HG03439 (cell line): ENCODE results near the gene THADA.

Source experiments
- ATAC-seq: cut with Tn5 transposase; IDR thresholded peaks from one replicate; pipeline ENCODE4 v1.9.1; 2021; ENCODE audit warnings: mild to moderate bottlenecking, moderate library complexity; ENCODE audit not compliant: unreplicated experiment

THADA gene

DNA sequence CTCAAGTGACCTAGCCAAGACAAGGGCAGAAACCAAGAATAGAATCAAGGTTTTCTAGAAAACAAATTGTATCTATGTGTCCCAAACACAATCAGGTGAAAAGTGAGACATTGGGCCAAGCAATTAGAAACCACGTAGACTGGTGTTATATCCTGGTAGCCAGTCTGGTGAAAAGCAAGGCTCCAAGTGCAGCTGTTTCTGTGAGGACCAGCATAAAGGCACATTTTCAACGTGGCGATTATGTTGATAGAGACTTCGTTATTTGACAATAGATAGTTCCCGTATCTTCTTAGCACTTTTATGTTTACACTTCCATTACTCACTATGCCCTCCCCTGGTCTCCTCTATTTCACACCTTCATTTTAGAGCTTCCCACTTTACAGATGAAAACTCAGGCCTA is 266.2 kb downstream of the THADA start:
- ATAC-seq: no peak

DNA sequence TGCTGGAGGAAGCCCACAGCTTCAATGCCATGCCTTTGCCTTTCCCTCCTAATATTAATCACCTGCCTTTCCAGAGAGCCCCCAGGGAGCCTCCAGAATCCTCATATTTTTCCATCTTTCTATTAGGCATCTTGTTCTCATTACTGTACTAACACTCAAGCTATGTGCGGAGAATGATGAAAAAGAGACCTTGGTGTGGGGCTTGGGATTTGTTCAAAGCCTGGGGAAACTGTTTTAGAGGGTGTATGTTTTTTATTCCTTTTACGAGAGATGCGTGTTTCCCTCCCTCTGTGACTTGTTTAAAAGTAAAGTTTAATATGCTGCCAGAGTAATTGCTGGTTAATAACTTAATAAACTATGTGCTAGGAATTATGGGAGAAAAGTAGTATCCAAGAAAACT is 267.0 kb downstream of the THADA start:
- no peak for ATAC-seq

DNA sequence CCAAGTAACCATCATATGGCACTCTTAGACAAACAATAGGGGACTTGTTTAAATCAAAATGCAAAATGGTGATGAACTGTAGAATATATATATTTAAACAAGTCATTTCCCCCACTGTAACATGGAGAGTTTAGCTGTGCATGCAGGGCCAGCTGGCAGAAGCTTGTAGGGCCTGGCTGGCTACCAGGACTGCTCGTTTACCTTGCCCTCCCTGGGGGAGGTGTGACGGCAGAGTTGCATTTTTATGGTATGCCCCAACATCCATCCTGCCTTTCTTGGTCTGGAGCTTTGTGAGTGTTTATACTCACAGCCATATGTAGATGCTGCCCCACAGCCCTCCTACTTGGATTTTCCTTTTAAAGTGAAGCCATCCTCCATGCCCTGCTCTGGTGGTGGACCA is 267.7 kb downstream of the THADA start:
- no peak for ATAC-seq

DNA sequence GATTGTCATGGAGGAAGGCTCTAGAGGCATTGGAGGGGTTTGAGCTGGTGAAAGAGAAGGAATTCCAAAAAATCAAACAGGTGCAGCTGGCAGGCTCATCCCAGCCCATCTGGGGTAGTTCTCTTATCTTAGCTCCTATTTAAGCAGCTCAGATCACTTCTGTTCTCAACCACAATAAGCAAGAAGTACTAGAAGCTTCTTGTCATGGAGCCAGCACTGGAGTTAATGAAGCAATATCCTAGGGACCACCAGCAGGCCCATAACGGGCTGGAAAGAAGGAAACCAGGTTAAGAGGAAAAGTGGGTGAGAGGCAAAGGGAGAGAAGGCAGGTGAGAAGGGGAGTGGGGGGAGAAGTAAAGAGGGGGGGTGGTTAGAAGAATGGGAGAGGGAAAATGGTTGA is 268.7 kb downstream of the THADA start:
- no peak for ATAC-seq

DNA sequence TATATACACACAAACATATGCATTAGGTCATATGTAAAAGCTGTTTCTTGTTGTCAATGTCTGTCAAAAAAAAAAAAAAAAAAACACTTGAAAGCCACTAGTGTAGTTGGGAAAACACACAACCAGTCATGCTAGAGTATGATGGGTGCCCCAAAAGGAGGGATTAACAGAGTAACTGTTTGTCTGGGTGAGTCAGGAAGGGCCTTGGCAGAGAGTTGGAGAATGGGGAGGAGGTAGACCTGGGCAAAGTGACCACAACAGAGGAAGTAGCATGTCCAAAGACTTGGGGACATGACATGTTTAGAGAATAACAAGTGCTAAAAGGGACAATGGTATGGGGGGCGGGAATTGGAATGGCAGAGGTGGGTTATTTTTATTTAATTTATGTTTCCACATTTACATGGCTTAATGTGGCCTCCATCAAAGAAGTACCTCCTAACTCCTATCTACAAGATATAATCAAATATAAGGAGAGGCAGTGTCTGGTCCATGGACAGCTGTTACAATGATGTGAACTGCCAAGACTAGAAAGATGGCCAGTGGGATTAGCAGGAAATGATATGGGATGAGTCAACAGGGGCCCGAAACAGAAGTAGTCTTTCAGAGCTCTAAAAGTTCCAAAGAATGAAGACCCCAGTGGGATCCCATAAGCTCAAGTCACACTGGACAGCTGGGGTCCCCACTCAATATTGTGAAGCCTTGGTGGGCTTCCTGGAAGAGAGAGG is 269.6 kb downstream of the THADA start:
- ATAC-seq: no peak

DNA sequence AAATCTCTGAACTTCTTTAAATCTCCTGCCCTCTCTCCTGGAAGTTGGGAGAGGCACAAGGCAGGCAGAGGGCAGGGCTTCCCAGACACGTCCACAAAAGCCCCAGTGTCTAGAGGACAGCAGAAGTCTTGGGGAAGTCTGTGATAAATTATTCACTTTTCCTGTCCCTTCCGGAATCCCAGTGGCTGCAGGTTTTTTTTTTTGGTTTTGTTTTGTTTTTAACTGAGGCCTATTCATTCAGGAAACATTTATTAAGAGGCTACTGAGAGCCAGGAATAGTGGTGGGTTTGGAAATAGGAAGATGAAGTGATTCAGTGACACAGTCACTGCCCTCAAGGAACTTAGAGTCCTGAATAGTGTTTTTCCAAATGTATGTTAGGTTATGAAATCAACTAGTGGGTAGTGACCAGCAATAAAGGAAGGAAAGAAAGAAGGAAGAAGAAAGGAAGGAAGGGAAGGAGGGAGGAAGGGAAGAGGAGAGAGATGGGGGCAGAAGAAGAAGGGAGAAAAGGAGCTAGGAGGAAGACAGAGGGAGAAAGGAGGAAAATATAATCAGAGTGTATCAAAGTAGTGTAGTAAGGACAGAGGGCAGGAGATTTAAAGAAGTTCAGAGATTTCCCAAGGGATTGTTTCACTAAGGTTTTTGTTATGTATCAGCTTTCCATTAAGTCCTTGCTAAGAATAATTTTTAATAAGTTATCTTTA is 270.6 kb downstream of the THADA start:
- no peak for ATAC-seq

DNA sequence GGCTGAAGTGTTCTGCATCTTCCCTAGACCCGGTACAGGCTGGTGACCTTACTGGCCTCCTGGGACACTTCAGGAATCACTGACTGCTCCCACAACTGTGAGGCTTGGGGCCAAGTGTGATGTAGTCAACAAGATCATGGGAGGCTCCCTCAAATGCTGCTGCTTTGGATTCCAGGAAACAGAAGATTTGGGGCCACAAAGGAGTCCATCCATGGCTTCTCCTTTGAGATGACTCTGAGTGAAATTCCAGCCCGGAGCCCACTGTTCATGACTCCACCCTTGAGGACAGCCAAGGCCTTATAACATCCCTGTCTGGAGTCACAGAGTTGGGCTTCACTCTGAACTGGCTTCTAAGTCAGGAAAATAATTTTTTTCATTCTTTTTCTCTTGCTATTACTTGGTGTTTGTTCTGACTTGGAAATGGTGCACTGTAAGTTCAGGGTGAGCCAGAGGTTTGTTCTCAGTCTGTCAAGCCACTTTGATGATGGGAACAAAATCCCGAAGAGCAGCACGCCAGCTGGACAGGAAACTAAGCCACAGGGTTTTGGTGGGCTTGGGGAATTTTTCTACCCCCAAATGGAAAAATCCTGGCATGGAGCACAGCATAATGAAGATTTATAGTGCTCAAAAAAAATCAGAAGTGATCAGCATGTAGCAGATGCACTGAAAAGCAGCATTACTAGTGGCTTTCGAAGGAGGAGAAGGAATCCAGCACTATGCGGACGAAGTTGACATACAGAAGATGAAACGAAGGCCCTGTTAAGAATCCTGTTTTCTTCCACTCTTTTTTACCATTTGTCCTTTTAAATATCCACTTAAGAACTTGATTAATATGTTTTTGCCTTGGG is 271.4 kb downstream of the THADA start:
- no peak for ATAC-seq

DNA sequence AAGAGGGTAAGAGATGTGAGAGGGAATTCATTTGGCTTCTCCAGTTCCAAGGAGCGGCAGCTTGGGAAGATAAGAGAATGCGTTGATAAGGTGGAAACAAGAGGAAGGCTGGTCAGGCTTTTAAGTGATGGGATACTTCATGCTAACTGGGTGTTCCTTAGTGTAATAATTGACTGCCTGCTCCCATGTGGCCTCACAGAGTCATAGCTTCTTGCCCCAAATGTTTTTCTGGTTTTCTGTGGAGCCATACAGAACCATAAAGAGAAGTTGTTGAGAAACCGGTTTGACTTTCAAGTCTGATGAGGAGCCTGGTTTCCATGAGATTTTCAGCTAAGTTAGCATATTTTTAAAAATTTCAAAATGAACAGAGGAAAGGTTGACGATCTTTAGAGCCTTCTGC is 272.0 kb downstream of the THADA start:
- no peak for ATAC-seq

DNA sequence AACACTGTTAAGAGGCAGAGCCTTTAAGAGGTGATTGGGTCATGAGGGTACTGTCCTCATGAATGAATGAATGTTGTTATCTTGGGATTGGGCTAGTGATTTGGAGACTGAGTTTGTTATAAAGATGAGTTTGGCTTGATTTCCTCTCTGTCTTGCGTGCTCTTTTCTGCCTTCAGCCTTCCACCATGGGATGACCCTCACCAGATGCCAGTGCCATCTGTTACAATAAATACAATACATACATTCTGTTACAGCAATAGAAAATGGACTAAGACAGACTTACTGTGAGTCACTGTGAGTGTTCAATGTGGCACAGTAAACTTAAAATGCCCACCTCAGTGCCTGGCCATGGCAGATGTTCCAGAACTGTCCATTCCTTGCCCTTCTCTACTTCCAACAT is 274.4 kb downstream of the THADA start:
- no peak for ATAC-seq

DNA sequence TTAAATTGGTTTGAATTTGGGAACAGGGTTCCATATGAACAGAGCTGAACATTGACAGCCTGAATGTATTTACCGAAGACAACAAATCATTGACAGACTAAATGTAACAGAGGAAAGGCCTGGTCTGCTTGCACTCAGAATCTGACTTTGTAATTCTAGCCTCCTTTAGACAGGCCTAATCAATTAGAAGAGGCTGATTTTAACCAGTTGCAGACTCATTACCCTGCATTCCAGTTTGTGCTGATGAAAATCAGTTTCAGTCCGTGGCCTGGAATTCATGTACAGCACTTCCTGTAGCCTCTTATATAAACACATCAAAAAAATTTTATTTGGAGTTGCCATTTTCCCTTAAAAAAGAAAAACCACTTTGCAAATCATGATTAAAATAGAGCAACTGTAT is 276.3 kb downstream of the THADA start:
- no peak for ATAC-seq

DNA sequence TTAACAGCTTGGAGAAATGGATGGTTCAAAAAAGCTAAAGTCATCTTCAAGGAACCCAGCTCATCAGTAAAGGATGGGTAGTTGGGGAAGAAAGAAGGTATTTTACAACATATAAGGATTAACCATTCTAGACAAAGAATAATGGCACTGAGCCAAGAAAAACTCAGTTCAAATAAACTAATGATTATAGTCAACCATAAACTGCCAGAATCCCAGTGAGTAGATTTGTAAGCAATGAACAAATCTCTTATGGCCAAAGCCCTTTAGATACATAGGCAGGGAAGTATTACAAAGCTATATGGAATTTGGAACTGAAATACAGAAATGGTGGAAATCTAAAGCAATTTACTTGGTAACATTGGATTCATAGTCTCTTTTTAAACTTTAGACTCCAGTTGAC is 277.0 kb downstream of the THADA start:
- no peak for ATAC-seq

DNA sequence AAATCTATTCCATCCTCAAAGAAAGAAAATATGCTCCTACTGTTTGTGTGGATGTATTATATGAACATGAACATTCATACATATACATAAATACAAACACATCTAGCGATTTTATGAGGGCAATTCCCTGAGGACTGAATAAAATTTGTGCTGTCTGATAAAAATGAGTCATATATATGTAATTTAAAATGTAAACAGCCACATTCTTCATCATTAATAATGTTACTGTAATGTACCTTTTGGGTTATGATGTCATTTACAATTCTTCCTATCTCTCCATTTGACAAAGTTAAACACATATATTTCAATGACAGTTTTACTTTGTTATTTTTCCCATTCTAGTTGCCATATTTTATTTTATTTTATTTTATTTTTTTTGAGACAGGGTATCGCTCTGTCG is 278.2 kb downstream of the THADA start:
- no peak for ATAC-seq

DNA sequence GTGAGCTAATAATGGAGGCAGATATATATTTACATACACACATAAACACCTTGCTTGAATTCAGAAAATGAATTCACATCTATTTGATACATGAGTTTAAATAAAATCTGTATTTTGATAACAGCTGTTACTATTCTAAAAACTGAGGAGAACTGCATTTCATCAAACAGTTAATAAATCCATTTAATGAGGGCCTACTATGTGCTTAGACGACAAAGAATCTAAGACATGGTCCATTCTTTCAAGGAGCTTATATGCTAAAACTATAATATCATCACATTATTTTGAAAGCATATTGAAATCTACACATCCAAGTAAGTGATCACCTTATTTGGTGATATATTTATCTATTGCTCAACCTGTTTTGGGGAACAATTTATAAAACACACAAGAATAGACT is 278.6 kb downstream of the THADA start:
- no peak for ATAC-seq

DNA sequence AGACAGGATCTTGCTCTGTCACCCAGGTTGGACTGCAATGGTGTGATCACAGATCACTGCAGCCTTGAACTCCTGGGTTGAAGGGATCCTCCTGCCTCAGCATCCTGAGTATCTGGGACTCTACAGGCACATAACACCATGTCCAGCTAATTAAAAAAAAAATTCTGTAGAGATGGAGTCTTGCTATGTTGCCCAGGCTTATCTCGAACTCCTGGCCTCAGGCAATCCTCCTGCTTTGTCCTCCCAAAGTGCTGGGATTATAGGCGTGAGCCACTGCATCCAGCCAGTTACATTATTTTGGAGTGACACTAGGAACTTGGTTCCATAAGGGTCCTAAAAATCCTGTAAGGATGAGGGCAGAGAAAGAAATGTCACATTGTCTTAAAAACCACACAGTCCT is 280.4 kb downstream of the THADA start:
- no peak for ATAC-seq

DNA sequence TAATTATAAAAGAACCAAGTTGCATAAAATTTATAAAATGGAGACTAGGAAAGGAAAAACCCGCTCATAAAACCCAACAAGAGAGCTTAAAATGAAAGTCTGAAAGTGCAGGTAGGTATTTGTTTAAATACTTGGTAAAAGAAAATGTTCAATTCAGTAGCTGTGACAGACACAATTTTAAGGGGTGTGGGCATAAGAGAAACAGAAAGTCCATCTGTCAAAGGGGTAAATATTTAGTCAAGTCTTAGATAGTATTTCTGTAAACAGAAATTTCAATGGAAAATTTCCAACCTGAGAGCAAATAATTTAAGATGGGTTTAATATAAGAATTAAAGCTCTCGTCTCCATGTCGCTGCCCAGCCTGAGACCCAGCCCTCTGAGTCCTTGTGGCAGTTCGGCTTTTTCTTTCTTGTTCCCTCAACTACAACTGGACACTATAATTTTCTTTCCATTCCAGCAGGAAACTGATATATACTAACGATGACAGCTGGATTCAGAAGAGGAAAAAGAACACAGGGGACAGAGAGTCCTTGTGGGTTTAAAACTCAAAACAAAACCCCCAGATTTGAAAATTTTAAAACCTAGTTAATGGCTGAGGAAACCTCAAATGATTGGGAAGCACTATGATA is 281.4 kb downstream of the THADA start:
- no peak for ATAC-seq

DNA sequence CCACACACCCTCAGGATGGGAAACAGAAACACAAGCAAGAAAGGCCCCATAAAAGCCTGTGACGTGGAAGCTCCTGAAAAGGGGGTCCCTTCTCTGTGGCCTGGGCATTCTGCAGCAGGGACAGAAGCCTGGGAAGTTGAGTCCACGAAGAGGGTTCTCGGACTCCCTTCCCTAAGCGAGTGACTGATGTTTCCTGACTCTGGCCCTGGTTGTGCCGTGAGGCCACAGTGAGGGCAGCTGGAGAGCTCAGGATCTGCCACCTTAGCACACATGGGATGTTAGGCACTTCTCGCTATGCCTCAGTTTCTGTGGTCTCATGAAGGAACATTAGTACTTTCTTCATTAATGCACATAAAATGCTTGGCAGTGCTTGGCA is 282.2 kb downstream of the THADA start:
- ATAC-seq: no peak

DNA sequence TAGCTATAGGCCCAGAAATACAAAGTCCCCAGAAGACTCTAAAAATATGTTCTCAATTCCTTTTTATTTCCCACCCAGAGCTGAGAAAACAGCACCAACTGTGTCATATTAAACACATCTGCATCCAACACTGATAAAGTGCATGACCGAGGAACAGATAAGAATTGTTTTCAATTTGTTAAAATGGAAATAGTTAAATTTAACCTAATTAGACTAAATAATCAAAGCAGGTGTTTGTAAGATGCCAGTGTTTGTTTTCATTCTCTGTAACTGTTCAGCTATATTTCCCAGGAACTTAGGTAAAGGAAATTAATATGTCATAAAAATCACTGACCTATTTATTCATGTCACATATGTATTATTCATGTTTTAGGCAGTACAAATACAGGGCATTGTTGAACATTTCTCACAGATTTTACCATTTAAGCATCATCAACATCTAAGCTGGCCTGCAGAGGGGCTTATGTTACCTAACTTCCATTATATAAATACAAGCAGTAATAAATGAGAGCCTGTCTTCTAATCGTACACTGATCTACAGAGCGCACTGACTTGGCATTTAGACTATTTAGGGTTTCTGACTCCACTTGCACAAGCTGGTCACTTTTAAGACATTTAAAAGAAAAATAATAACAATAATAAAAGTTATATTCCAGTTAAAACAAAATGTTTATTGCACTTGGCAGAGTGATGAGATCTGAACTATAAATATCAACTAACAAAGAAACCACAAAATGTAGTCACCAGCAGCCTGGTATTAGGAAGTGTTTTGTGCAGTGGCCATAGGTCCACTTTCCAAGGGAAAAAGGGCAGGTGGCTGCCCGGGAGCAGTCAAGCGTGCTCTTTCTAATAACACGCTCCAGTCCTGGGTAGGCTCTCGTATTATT is 282.8 kb downstream of the THADA start:
- no peak for ATAC-seq

DNA sequence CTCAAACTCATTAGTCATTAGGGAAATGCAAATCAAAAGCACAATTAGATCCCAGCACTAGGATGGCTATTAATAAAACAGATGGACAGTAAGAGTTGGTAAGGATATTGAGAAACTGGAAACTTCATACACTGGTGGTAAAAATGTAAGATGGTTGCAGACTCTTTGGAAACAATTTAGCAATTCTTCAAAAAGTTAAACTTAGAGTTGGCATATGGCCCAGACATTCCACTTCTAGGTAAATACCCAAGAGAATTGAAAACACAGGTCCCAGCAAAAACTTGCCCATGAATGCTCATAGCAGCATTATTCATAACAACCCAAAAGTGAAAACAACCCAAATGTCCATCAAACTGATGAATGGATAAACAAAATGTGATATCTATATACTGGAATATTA is 284.6 kb downstream of the THADA start:
- no peak for ATAC-seq

DNA sequence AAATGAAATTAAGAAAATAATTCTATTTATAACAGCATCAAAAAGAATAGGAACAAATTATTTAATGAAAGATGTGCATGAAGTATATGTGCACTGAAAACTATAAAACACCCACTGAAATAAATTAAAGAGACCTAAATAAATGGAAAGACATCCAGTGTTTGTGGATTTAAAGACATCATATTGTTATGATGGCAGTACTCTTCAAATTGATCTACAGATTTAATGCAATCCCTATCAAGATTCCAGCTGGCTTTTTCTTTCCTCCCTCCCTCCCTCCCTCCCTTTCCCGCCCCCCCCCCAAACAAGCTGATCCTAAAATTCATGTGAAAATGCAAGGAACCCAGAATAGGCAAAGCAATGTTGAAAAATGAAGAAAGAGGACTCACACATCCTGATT is 285.9 kb downstream of the THADA start:
- ATAC-seq: no peak

DNA sequence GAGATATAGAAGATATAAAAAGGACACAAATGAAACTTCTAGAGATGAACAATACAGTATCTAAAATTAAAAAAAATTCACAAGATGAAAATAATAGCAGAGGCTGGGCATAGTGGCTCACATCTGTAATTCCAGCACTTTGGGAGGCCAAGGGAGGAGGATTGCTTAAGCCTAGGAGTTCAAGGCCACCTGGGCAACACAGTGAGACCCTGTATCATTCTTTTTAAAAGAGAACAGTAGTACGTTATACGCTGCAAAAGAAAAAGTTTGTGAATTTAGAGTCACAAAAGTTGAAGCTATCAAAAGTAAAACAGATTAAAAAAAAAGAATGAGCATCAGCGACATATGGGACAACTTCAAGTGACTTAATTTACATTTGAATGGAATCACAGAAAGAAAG is 287.9 kb downstream of the THADA start:
- no peak for ATAC-seq

DNA sequence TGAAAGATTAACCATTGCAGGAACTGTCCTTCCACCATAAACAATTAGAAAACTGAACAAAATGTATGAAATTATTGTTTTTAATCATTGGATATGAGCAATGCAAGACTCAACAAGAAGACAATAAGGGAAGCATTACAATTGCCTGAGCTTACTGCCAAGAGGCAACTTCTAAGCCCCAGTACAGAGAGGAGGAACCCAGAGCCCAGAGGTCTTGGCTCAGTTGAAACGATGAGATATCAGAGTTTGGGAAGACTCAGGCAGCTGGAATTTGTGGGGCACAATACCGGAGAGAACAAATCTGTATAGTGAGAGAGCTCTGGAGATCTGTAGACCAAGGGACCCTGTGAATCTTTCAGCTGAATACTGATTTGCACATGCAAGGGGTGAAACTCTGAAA is 288.8 kb downstream of the THADA start:
- ATAC-seq: no peak
